Fibroblast of villous mesenchyme (primary cell): ENCODE measurements around the gene HSP90AA1. TPM values are rescaled to one million over a fixed set of nuclear protein-coding genes. Genes with fewer than 3 reads are reported as not detected.
"Not testable (repeated sequence)": the region's sequence is repeated elsewhere in the genome, so short reads cannot be mapped to it uniquely, and the experiment has no call there.

Source experiments
- DNase-seq: peaks from one replicate; pipeline ENCODE4 v3.0.0-alpha.2; 2010; ENCODE audit warnings: low read depth
- H3K4me3 ChIP-seq: 2 replicates; pipeline ENCODE4 v1.5.1; 2011; ENCODE audit warnings: low read depth, mild to moderate bottlenecking, low read length
- CTCF ChIP-seq: IDR thresholded peaks from 2 replicates; pipeline ENCODE4 v1.5.1; 2012; ENCODE audit warnings: low read depth, mild to moderate bottlenecking, low read length; ENCODE audit not compliant: insufficient read depth
- total RNA-seq: library from RNA; depleted of rRNA; stranded (reverse); fragments of >200 nt; gene quantifications from 2 replicates; pipeline ENCODE4 v1.2.3, GENCODE V29; 2012

HSP90AA1 gene
- total RNA-seq, 1 donor: 321 TPM

GRCh38 chr14:102121567-102121966 is 34.7 kb upstream of the HSP90AA1 start:
- DNase-seq: no peak
- no peak overlapping the region for H3K4me3 ChIP-seq
- TF ChIP-seq CTCF: no peak

GRCh38 chr14:102120888-102121287 is 34.0 kb upstream of the HSP90AA1 start:
- no peak for DNase-seq
- no peak overlapping the region for H3K4me3 ChIP-seq
- TF ChIP-seq CTCF: no peak

- no peak for DNase-seq
- TF ChIP-seq CTCF: no peak
Measured at GRCh38 chr14:102117852-102118251, 31.0 kb upstream of the HSP90AA1 start.

GRCh38 chr14:102116361-102117180 is 29.7 kb upstream of the HSP90AA1 start:
- no peak for TF ChIP-seq CTCF
- DNase-seq: no peak
- H3K4me3 ChIP-seq: no peak overlapping the region

More at GRCh38 chr14:102117852-102118251, 31.0 kb upstream of the HSP90AA1 start:
- H3K4me3 ChIP-seq: no peak overlapping the region

- no peak overlapping the region for H3K4me3 ChIP-seq
- no peak for DNase-seq
- no peak for TF ChIP-seq CTCF
Measured at GRCh38 chr14:102111101-102111500, 24.3 kb upstream of the HSP90AA1 start.

- H3K4me3 ChIP-seq, DNase-seq: not testable (repeated sequence)
Measured at GRCh38 chr14:102109332-102109731, 22.5 kb upstream of the HSP90AA1 start.

GRCh38 chr14:102105369-102105768 is 18.5 kb upstream of the HSP90AA1 start:
- no peak for TF ChIP-seq CTCF
- H3K4me3 ChIP-seq: no peak overlapping the region
- no peak for DNase-seq
